HG02642 (cell line): ENCODE data around the gene TMEM236.
"Not testable (repeated sequence)": the region's sequence is repeated elsewhere in the genome, so short reads cannot be mapped to it uniquely, and the experiment has no call there.

ENCODE experiments used
- ATAC-seq: cut with Tn5 transposase; IDR thresholded peaks from one replicate; pipeline ENCODE4 v1.9.1; 2021; ENCODE audit warnings: mild to moderate bottlenecking; ENCODE audit not compliant: unreplicated experiment, poor library complexity

The TMEM236 gene, protein sequence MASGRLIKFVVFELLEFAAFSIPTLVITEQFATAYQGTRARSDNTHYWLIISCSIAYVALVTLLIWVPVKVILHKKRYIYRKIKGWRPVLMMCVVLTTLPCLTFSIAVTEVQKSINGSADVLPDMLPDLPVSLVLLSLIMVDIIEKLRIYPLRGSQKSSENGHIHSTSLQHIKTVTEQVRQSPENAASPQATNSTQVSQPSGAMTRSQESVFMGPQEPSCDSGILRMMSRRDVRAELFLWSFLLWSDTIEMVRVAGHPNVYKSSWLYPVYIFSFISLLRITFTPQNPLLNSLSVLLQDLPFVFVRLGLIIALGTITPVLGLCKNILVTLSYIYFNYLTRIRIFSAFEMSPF

GRCh38 chr10:17751781-17752445 is at the start of gene TMEM236:
Gene TMEM236 (plus strand): TSS chr10:17752201. CDS start chr10:17752296, 95 bp downstream.
- no peak for ATAC-seq

DNA sequence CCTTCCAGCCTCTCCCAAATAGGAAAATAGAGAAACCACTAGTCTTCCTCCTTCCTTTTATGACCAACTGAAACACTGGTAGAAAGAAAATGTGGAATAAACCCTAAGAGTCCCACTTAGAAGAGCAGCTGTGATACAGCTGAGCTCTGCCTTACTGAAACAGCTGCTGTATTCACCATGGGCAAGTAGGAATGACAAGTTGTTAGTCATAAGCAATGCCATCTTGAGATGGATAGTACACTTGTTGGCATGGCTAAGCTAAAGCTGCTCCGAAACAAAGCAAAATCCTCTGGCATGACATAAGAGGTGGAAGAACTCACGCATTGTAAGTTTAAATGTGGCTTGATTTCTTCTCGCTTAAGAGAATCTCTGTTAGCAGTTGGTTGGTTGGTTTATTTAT is 48.3 kb upstream of the TMEM236 start:
- ATAC-seq = no peak

DNA sequence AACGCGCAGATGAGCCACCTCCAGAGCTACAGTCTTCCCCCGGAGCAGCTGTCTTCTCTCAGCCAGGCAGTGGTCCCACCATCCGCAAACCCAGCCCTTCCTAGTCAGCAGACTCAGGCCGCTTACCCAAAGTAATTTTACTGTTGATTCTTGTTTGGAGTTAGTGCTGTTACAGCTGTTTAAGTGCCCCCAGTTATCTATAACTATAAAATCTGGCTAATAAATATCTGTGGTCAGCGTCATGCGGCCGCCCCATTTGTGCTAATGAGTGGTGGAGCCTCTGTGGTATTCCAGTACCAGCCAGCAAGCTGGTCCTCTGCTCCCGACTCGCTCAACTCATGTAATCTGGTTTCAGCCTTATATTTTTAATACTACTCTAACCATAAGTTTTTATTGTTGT is 43.2 kb upstream of the TMEM236 start:
- ATAC-seq = no peak

DNA sequence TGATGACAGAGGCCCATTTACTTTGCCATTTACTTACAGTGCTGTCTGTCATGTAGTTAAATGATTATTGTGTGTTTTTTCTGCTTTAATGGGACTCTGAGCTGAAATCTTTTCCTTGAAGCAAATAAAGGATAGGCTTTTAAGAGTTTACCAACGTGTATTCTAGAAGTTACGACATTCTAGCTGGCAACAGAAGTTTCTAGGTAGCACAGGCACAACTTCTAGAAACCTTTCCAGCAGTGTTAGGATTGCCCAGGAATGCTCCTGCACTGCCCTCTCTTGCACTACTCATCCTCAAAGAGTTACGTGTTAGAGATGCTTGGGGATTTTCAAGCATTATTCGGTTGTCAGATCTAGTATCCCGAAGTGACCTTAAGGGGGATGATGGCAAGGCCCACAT is 42.5 kb upstream of the TMEM236 start:
- no peak for ATAC-seq

DNA sequence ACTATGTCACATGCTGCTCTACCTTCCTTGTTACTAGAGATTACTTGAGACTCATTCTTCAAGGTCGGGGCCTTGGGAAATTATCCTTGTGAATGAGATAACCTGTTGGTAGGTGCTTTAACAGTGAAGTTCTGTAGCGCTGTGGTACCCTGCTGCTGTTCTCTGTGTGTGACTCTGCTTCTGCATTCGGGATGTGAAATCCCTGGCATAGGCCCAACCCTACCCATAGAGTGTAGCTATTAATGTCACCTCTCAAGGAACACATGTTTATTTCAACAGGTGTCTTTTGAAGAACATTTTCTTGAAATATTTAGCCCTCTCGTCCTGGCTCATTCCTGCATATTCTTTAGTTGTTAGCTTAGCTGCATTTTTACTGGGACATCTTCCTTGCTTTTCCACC is 41.8 kb upstream of the TMEM236 start:
- no peak for ATAC-seq

DNA sequence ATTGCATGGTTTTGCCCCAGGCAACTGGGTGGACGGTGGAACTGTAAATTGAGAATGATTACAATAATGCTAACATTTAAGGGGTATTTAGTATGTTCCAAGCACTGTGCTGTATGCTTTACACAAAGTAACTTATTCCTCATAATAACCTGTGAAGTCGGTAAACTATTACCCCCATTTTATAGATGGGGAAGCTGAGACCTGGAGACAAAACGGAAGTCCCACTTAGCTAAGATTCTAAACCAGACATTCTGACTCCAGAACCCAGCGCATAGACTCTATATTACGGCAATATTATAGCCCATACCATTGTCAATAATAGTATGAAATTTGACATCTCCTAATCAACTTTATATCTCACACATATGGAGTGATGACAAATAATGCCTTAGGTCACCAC is 39.9 kb upstream of the TMEM236 start:
- ATAC-seq = no peak

DNA sequence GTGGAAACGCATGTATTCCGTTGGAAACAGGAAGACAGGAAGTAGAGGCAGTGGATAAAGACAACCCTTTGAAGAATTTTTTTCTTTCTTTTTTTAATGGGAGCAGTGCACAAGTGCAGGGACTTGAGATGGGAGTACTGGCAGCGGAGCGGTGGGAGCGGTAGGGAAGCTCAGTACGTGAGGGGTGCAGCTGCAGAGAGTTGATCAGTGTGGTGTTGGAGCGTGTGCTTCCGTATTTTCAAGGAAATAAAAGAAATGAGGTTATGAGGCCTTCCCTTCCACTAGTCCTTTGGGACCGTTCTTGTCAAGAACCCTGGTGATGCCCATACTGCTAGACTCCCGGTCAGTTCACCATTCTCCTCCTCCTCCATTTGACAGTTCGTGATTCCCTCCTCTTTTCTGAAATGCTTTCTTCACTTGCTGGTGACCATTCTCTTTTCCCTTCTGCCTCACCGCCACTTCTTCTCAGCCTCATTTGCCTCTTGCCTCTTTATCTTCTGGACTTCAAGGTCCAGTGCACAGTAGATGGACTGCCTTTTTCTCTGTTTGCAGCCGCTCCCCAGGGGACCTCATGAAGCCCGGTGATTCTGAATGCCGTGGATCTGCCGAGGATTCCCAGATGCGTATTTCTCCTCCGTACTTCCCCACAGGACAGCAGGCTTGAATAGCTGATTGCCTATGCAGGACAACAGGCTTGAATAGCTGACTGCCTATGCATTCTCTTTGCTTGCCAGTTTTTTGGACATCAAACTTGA is 39.1 kb upstream of the TMEM236 start:
- ATAC-seq = no peak

GRCh38 chr10:17713758-17714157 is 38.2 kb upstream of the TMEM236 start:
- ATAC-seq = no peak

DNA sequence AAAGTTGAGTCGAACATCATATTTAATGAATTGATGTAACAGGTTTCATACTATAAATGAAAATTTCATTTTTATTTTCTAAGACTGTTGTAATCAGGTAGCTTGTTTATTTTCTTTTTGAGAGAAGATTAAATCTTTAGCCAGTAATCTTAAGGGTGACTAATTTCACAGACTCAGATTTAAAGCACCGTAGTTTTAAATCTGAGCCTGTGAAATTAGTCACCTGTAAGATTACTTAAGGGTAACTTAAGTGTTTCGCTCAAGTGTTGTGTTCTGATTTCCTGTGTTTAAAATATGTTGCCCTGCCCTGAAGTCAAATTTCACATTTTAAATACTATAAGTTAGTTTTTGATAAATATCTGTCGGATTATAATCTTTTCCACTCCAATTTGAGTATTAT is 35.8 kb upstream of the TMEM236 start:
- no peak for ATAC-seq

- ATAC-seq = not testable (repeated sequence)
These were observed 29.5 kb upstream of the TMEM236 start for GRCh38 chr10:17722317-17723014.

DNA sequence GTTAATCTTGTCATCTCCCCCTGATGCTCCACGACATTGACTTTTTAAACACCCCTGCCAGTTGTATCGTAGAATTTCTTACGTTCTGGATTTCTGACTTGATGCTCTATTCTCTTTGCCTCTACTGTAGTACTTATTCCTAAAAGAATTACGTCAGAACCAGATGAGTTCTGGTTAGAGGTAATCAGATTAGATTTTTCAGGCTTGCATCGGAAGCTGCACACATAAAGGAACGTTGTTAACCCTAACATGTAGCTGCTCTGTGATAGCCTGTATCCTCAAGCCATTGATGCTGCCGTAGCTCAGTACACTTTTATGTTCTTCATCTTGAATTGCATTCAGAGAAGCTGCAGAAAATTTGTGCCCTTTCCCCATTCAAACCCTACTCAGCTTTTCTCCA is 26.3 kb upstream of the TMEM236 start:
- no peak for ATAC-seq

GRCh38 chr10:17729630-17730029 is 22.4 kb upstream of the TMEM236 start:
- ATAC-seq = no peak

DNA sequence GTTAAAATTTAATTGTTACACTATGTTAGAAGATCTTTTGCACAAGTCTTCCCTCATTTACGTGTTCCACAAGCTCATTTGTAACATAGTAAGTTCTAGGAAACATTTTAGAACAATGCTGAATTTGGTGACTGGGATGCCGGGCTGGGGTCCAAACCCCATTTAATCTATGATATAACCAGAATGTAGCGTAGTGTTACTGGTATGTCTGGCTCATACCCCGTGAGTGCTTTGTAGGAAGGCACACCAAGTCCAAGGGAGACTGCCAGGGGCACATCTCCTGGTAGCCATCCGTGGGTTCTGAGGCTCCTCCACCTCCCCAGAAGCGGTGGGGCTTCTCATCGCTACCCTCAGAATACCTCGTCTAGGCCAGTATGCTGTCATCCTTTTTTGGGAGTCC is 21.3 kb upstream of the TMEM236 start:
- no peak for ATAC-seq

DNA sequence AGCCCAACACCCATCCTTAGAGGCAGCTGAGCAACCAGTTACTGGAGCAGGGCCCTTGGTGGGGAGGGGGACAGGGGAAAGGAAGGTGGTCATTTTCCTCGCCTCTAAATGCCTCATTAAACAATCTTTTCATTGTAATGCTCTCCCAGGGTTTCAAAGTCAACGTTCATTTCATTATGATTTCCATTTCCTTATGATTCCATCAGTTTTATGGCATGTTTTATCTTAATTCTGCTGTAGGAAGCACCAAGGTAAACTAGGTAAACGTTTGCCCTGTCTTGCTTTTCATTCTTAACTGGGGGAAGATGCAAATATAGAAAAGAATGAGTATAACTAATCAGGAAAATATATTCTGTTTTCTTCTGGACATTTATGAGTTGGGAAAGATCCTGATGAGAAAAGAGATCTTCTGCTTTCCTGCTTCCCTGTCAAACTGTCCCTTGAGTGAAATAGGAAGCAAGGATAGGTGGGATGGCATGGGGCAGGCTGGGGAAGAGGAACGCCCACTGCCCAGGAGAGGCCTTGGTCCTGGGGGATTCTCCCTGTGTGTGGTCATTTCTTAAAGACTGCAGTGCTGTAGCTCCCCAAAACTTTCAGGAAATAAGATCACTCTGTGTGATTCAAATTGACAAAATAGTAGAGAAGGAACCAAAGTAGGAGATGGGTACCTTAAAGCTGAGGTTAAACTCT is 20.5 kb upstream of the TMEM236 start:
- no peak for ATAC-seq

- ATAC-seq = no peak
These were observed 18.4 kb upstream of the TMEM236 start for GRCh38 chr10:17733620-17734019.

DNA sequence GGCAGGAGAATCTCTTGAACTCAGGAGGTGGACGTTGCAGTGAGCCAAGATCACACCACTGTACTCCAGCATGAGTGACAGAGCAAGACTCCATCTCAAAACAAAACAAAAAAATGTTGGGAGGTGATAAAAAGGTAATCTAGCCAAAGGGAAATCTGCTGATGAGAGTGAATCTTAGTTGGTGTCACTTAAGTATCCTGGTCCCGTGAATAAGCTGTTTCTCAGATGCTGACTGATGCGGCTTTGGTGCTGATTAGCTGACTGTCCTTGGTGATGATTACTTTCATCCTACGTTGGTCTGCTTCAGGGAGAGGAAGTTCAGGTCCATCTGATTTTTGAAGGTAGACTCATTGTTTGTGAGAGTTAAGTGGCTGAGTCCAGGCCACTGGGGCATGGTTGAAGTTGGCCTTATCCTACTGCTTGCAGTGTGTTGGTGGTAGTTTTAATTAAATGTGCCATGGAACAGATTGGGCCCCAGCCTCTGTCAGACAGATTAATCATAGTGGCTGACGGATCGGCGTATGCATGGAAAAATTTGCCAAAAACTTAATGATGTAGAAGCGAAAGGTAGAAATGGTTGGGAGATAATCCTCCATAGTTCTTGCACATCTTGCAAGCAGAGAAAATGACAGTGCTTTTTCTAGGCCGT is 17.4 kb upstream of the TMEM236 start:
- no peak for ATAC-seq

GRCh38 chr10:17735166-17735941 is 16.6 kb upstream of the TMEM236 start:
- ATAC-seq = no peak

- ATAC-seq = no peak
These were observed 15.8 kb upstream of the TMEM236 start for GRCh38 chr10:17736223-17736622.
